Measurements from ENCODE around the gene LILRB1. TPM values are rescaled to one million over a fixed set of nuclear protein-coding genes. Genes with fewer than 3 reads are reported as not detected.

The LILRB1 gene
- total and polyA plus RNA-seq, 7 donors = 1.8 to 11.7 (median 3.9) TPM

DNA sequence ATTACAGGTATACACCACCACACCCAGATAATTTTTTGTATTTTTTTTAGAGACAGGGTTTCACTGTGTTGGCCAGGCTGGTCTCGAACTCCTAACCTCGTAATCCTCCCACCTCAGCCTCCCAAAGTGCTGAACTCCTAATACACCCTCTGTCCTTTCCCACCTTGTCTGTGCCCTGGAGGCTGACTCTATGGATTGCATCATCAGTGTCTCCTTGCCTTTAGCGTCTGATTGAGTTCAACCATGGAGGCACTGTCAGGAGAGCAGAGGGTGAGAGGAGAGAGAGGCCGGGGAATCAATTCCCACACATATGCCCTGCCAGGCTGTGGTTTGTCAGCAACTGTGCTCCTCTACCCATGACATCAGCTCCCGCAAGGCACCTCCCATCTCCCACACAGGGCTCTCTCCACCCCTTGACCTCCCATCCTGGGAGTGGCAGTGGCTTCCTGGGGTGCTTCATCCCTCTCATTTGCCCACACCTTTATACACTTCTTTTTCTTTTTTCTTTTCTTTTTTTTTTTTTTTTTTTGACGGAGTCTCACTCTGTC is 19.9 kb downstream of the LILRB1 start:
- intact Hi-C loops (cut with DNase I) = no loop called here
- DNase-seq = no peak
- peaks cover 0 to 10% (median 0%) of the 10 kb centered on the region in 3 donors for H3K27me3 ChIP-seq
- H3K27ac ChIP-seq = no peak overlapping the region
- H3K4me3 ChIP-seq = no peak overlapping the region
- H3K4me1 ChIP-seq = no peaks in the 10 kb centered on the region
- H3K36me3 ChIP-seq = no peaks in the 10 kb centered on the region
- no peaks in the 10 kb centered on the region for H3K9me3 ChIP-seq
- 73 to 88% methylated on average over 6 of the region's 6 CpGs for WGBS, 2 donors
- no peak for TF ChIP-seq CTCF (IDR thresholded peaks at IDR 0.05)

DNA sequence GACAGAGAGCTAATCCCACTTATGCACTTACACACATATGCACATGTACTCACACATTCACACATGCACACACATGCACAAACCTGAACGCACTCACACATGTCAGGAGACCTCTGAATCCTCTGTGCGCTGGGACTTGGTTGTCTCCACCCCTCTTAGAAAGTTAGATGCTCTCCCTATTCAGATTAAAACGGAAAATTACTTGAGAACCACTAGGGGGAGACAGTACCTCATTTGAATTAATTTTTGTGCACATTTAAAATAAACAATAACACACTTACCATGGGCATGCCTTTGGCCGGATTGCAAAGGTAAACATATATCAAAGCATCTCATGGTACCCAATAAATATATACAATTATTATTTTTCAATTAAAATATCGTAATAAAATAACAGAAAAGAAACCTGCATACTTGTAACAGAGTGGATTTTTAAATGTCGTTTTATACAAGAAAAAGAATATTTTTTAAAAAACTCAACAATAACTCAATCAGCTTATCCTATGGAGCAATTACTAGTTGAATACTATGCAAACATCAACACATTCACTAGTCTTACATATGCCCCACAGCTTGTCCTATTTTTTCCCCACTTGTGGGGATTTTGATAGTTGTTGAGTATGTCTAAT is 23.0 kb downstream of the LILRB1 start:
- H3K4me3 ChIP-seq = no peak overlapping the region
- intact Hi-C loops (cut with DNase I) = no loop called here
- peaks cover 0 to 10% (median 0%) of the 10 kb centered on the region in 3 donors for H3K27me3 ChIP-seq
- no peak for TF ChIP-seq POLR2AphosphoS5 (IDR thresholded peaks at IDR 0.05)
- peak in 2 of 4 experiments; percentile 27 to 45 for TF ChIP-seq CTCF (IDR thresholded peaks at IDR 0.05)
- no peak for DNase-seq
- no peak overlapping the region for H3K27ac ChIP-seq
- 27 to 35% methylated on average over 6 of the region's 6 CpGs for WGBS, 2 donors
- no peaks in the 10 kb centered on the region for H3K4me1 ChIP-seq
- H3K36me3 ChIP-seq = no peaks in the 10 kb centered on the region
- H3K9me3 ChIP-seq = no peaks in the 10 kb centered on the region

DNA sequence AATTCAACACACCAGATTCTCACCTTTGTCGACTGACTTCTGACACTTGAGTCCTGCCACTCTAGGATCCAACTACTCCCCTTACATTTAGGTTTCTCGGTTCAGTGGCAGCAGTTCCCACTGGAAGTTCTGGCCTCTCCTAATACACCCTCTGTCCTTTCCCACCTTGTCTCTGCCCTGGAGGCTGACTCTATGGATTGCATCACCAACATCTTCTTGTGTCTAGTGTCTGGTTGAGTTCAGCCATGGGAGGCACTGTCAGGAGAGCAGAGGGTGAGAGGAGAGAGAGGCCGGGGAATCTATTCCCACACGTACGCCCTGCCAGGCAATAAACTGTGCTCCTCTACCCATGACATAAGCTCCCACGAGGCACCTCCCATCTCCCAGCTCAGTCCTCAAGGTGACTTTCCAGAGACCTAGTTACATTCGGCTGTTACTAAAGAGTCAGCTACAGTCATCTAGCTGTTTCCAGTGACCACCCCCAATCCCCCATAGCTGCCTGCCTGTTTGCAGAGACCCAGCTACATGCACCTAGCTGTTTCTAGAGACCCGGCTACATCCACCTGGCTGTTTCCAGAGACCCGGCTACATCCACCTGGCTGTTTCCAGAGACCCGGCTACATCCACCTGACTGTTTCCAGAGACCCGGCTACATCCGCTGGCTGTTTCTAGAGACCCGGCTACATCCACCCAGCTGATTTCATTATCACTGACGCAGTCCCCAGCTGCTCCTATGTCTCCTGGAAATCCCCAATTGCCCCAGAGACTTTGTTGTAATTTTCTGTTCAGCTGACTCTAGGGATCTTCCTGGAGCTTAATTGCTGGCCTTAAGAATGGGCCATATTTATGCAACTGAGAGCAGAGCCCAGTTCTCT is 24.4 kb downstream of the LILRB1 start:
- no peaks in the 10 kb centered on the region for H3K9me3 ChIP-seq
- H3K4me1 ChIP-seq = no peaks in the 10 kb centered on the region
- H3K4me3 ChIP-seq = no peak overlapping the region
- intact Hi-C loops (cut with DNase I) = no loop called here
- no peaks in the 10 kb centered on the region for H3K36me3 ChIP-seq
- 57 to 77% methylated on average over 14 of the region's 14 CpGs for WGBS, 2 donors
- no peak for DNase-seq
- TF ChIP-seq CTCF (IDR thresholded peaks at IDR 0.05) (no peak), POLR2AphosphoS5 (IDR thresholded peaks at IDR 0.05) (no peak), EP300 (IDR thresholded peaks at IDR 0.05) (no peak), POLR2A (IDR thresholded peaks at IDR 0.05) (no peak)
- no peak overlapping the region for H3K27ac ChIP-seq
- H3K27me3 ChIP-seq = peaks cover 0 to 10% (median 0%) of the 10 kb centered on the region in 3 donors

DNA sequence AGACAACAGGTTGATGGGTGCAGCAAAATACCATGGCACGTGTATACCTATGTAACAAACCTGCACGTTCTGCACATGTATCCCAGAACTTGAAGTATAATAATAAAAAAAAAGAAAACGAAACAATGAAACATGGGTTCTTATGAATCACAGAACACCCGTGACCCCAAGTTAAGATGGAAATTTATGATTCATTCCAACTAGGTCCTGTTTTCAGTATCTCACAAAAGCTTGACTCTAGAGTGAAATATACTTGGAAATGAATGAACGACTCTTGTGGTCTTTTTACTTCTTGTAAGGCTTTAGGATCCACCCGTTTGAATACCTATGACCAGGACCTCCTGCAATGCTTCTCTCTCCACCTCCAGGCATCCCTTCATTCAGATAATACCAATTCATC is 29.0 kb downstream of the LILRB1 start:
- H3K36me3 ChIP-seq = no peaks in the 10 kb centered on the region
- peaks cover 0 to 3% (median 0%) of the 10 kb centered on the region in 3 donors for H3K27me3 ChIP-seq
- intact Hi-C loops (cut with DNase I) = no loop called here
- no peaks in the 10 kb centered on the region for H3K9me3 ChIP-seq
- H3K4me3 ChIP-seq = no peak overlapping the region
- no peak for DNase-seq
- H3K4me1 ChIP-seq = no peaks in the 10 kb centered on the region
- TF ChIP-seq POLR2A (IDR thresholded peaks at IDR 0.05) (no peak), EP300 (IDR thresholded peaks at IDR 0.05) (no peak), POLR2AphosphoS5 (IDR thresholded peaks at IDR 0.05) (no peak), CTCF (IDR thresholded peaks at IDR 0.05) (no peak)
- WGBS, 2 donors = 75 to 83% methylated on average over 6 of the region's 6 CpGs
- H3K27ac ChIP-seq = no peak overlapping the region
